Neural cell (in vitro differentiated cells): ENCODE results near the gene ECHDC3. TPM values are rescaled to one million over a fixed set of nuclear protein-coding genes. Genes with fewer than 3 reads are reported as not detected.

Experiments used
- H2AFZ ChIP-seq: fragments of 200-600, 300-800 bp; sonication (generic), shearing (Covaris generic); 2 replicates; pipeline ENCODE4 v1.6.0; 2014; ENCODE audit warnings: low read depth, mild to moderate bottlenecking, antibody characterized with exemption, low read length, moderate library complexity
- H3F3A ChIP-seq: fragments of 200-600 bp; shearing (Covaris generic); 2 replicates; pipeline ENCODE4 v1.6.1; 2016; ENCODE audit warnings: mild to moderate bottlenecking, moderate library complexity, mixed read lengths, antibody characterized with exemption, low read length; ENCODE audit not compliant: insufficient read depth, poor library complexity, severe bottlenecking
- H3K27ac ChIP-seq: fragments of 200-600, 300-800 bp; sonication (generic), shearing (Covaris generic); 2 replicates; pipeline ENCODE4 v1.5.1; 2014; ENCODE audit warnings: mild to moderate bottlenecking, low read length, moderate library complexity
- H3K27me3 ChIP-seq: fragments of 300-800, 200-600 bp; sonication (generic), shearing (Covaris generic); 2 replicates; pipeline ENCODE4 v1.6.0; 2014; ENCODE audit warnings: mild to moderate bottlenecking, low read depth, low read length, moderate library complexity; ENCODE audit not compliant: insufficient read depth
- H3K36me3 ChIP-seq: fragments of 300-800, 200-600 bp; sonication (generic), shearing (Covaris generic); 2 replicates; pipeline ENCODE4 v1.5.1; 2014; ENCODE audit warnings: mild to moderate bottlenecking, antibody characterized with exemption, low read length, moderate library complexity; ENCODE audit not compliant: insufficient read depth
- H3K4me2 ChIP-seq: fragments of 300-800, 200-600 bp; sonication (generic), shearing (Covaris generic); 2 replicates; pipeline ENCODE4 v1.6.0; 2014; ENCODE audit warnings: mild to moderate bottlenecking, low read length
- H3K4me3 ChIP-seq: fragments of 300-800, 200-600 bp; sonication (generic), shearing (Covaris generic); 2 replicates; pipeline ENCODE4 v1.5.1; 2014; ENCODE audit warnings: mild to moderate bottlenecking, low read length, moderate library complexity
- H3K79me2 ChIP-seq: fragments of 200-600 bp; shearing (Covaris generic); replicated peaks from 2 replicates; pipeline ENCODE4 v1.6.0; 2014; ENCODE audit warnings: mild to moderate bottlenecking, low read length, moderate library complexity; ENCODE audit not compliant: insufficient read depth
- H3K9ac ChIP-seq: fragments of 300-800, 200-600 bp; sonication (generic), shearing (Covaris generic); 2 replicates; pipeline ENCODE4 v1.6.1; 2016; ENCODE audit warnings: mild to moderate bottlenecking, low read length, mixed read lengths
- H3K9me2 ChIP-seq: fragments of 200-600 bp; shearing (Covaris generic); 2 replicates; pipeline ENCODE4 v1.6.1; 2016; ENCODE audit warnings: mild to moderate bottlenecking, low read length, mixed read lengths; ENCODE audit not compliant: insufficient read depth
- H3K9me3 ChIP-seq: fragments of 200-600, 300-800 bp; sonication (generic), shearing (Covaris generic); 2 replicates; pipeline ENCODE4 v1.6.1; 2016; ENCODE audit warnings: mild to moderate bottlenecking, mixed run types, low read length, moderate library complexity, mixed read lengths
- H4K20me1 ChIP-seq: fragments of 200-600 bp; shearing (Covaris generic); 2 replicates; pipeline ENCODE4 v1.6.1; 2016; ENCODE audit warnings: mild to moderate bottlenecking, mixed run types; ENCODE audit not compliant: insufficient read depth
- EP300 ChIP-seq: fragments of 450-650 bp; conservative IDR thresholded peaks from 2 replicates; pipeline ENCODE4 v1.6.1; 2014; ENCODE audit warnings: antibody characterized with exemption, mild to moderate bottlenecking, moderate library complexity; ENCODE audit not compliant: poor library complexity, severe bottlenecking
- EZH2 ChIP-seq: fragments of 200-600, 300-800 bp; shearing (Covaris generic), sonication (generic); IDR thresholded peaks from 2 replicates; pipeline ENCODE4 v1.6.1; 2014; ENCODE audit warnings: antibody characterized with exemption, low read length, borderline replicate concordance, mild to moderate bottlenecking; ENCODE audit not compliant: insufficient read depth, poor library complexity, severe bottlenecking
- MXI1 ChIP-seq: fragments of 450-650 bp; conservative IDR thresholded peaks from 2 replicates; pipeline ENCODE4 v1.6.1; 2014; ENCODE audit warnings: antibody characterized with exemption, mild to moderate bottlenecking; ENCODE audit not compliant: poor library complexity, severe bottlenecking
- POLR2AphosphoS5 ChIP-seq: IDR thresholded peaks from 2 replicates; pipeline ENCODE4 v1.6.1; 2012
- RAD21 ChIP-seq: fragments of 450-650 bp; conservative IDR thresholded peaks from 2 replicates; pipeline ENCODE4 v1.6.1; 2014; ENCODE audit warnings: antibody characterized with exemption, mild to moderate bottlenecking, moderate library complexity
- SMC3 ChIP-seq: fragments of 450-650 bp; conservative IDR thresholded peaks from 2 replicates; pipeline ENCODE4 v1.6.1; 2014; ENCODE audit warnings: antibody characterized with exemption, mild to moderate bottlenecking, moderate library complexity; ENCODE audit not compliant: poor library complexity
- TAF1 ChIP-seq: IDR thresholded peaks from 2 replicates; pipeline ENCODE4 v1.6.1; 2012; ENCODE audit warnings: low read depth
- polyA plus RNA-seq: library from polyadenylated mRNA; depleted of rRNA; stranded (reverse); fragments of >200 nt; gene quantifications from 2 replicates; pipeline ENCODE4 v1.2.3, GENCODE V29; 2014
- TF ChIP-seq, protein P1 (sequence below): fragments of 450-650 bp; IDR thresholded peaks from 2 replicates; pipeline ENCODE4 v1.5.1; 2014; ENCODE audit warnings: antibody characterized with exemption, mild to moderate bottlenecking, moderate library complexity; ENCODE audit not compliant: poor library complexity, severe bottlenecking
- TF ChIP-seq, protein P2 (sequence below): IDR thresholded peaks from 2 replicates; pipeline ENCODE4 v1.6.1; 2012; ENCODE audit warnings: borderline replicate concordance

ECHDC3 gene
- polyA plus RNA-seq, 1 donor from 2014 or later, result not detected

GRCh38 chr10:11755512-11756263, 13.5 kb downstream of the ECHDC3 start:
- Histone ChIP-seq H3K9me2 (no peaks in the 10 kb centered on the region), H3K27ac (no peak overlapping the region), H4K20me1 (no peaks in the 10 kb centered on the region), H3K4me3 (no peak overlapping the region), H2AFZ (no peak overlapping the region), H3K9me3 (no peaks in the 10 kb centered on the region), H3K4me2 (no peak overlapping the region), H3K9ac (no peak overlapping the region), H3K27me3 (no peaks in the 10 kb centered on the region), H3F3A (no peaks in the 10 kb centered on the region), H3K36me3 (no peaks in the 10 kb centered on the region), H3K79me2 (no peaks in the 10 kb centered on the region)
- TF ChIP-seq MXI1 (no peak), SMC3 (no peak), POLR2AphosphoS5 (no peak), RAD21 (no peak), EZH2 (no peak), TAF1 (no peak)
- TF ChIP-seq, protein P1, sequence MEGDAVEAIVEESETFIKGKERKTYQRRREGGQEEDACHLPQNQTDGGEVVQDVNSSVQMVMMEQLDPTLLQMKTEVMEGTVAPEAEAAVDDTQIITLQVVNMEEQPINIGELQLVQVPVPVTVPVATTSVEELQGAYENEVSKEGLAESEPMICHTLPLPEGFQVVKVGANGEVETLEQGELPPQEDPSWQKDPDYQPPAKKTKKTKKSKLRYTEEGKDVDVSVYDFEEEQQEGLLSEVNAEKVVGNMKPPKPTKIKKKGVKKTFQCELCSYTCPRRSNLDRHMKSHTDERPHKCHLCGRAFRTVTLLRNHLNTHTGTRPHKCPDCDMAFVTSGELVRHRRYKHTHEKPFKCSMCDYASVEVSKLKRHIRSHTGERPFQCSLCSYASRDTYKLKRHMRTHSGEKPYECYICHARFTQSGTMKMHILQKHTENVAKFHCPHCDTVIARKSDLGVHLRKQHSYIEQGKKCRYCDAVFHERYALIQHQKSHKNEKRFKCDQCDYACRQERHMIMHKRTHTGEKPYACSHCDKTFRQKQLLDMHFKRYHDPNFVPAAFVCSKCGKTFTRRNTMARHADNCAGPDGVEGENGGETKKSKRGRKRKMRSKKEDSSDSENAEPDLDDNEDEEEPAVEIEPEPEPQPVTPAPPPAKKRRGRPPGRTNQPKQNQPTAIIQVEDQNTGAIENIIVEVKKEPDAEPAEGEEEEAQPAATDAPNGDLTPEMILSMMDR, result no peak
- TF ChIP-seq, protein P2, sequence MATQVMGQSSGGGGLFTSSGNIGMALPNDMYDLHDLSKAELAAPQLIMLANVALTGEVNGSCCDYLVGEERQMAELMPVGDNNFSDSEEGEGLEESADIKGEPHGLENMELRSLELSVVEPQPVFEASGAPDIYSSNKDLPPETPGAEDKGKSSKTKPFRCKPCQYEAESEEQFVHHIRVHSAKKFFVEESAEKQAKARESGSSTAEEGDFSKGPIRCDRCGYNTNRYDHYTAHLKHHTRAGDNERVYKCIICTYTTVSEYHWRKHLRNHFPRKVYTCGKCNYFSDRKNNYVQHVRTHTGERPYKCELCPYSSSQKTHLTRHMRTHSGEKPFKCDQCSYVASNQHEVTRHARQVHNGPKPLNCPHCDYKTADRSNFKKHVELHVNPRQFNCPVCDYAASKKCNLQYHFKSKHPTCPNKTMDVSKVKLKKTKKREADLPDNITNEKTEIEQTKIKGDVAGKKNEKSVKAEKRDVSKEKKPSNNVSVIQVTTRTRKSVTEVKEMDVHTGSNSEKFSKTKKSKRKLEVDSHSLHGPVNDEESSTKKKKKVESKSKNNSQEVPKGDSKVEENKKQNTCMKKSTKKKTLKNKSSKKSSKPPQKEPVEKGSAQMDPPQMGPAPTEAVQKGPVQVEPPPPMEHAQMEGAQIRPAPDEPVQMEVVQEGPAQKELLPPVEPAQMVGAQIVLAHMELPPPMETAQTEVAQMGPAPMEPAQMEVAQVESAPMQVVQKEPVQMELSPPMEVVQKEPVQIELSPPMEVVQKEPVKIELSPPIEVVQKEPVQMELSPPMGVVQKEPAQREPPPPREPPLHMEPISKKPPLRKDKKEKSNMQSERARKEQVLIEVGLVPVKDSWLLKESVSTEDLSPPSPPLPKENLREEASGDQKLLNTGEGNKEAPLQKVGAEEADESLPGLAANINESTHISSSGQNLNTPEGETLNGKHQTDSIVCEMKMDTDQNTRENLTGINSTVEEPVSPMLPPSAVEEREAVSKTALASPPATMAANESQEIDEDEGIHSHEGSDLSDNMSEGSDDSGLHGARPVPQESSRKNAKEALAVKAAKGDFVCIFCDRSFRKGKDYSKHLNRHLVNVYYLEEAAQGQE, result no peak

DNA sequence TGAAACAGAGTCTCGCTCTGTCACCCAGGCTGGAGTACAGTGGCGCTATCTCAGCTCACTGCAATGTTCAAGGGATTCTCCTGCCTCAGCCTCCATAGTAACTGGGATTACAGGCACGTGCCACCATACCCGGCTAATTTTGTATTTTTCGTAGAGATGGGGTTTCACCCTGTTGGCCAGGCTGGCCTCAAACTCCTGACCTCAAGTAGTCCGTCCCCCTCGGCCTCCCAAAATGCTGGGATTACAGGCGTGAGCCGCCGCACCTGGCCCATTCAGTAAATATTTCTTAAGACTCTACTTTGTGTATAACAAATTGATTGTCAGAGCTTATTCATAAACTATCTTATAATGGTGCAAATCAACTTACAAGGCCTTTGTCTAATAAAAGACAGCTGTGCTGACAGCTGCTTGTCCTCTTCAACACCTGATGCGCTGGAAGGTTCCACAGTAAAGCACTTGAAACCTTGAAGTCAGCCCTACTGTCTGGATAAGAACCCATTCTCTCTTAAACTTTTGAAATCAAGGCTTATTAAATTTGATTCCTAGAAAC, 14.7 kb downstream of the ECHDC3 start:
- Histone ChIP-seq H3K27me3 (no peaks in the 10 kb centered on the region), H3F3A (no peaks in the 10 kb centered on the region), H3K4me3 (no peak overlapping the region), H3K36me3 (no peaks in the 10 kb centered on the region), H4K20me1 (no peaks in the 10 kb centered on the region), H3K79me2 (no peaks in the 10 kb centered on the region), H3K9ac (no peak overlapping the region), H2AFZ (no peak overlapping the region), H3K4me2 (no peak overlapping the region), H3K27ac (no peak overlapping the region), H3K9me3 (no peaks in the 10 kb centered on the region), H3K9me2 (no peaks in the 10 kb centered on the region)
- TF ChIP-seq MXI1, result no peak
- TF ChIP-seq EZH2, result no peak
- TF ChIP-seq EP300, result no peak
- TF ChIP-seq TAF1, result no peak
- no peak for TF ChIP-seq POLR2AphosphoS5
- TF ChIP-seq, protein P2, result no peak
- no peak for TF ChIP-seq RAD21
- TF ChIP-seq SMC3, result no peak
- TF ChIP-seq, protein P1, result no peak
